Measurements from ENCODE around the gene ROMO1. TPM values are rescaled to one million over a fixed set of nuclear protein-coding genes. Genes with fewer than 3 reads are reported as not detected.

ROMO1 gene
- total and polyA plus RNA-seq, 11 donors, result 120 to 591 (median 177) TPM

GRCh38 chr20:35652641-35653429 lies 46.4 kb upstream of the ROMO1 start:
- peak in 1 of 4 donors; percentile 34 for ATAC-seq
- Histone ChIP-seq H3K4me1 (peaks cover 0 to 46% (median 27%) of the 10 kb centered on the region in 12 donors), H3K27ac (no peak overlapping the region), H3K27me3 (no peaks in the 10 kb centered on the region), H3K4me3 (no peak overlapping the region), H3K36me3 (peaks cover 0 to 58% (median 33%) of the 10 kb centered on the region in 9 donors), H3K9me3 (no peaks in the 10 kb centered on the region)
- TF ChIP-seq, protein P1, sequence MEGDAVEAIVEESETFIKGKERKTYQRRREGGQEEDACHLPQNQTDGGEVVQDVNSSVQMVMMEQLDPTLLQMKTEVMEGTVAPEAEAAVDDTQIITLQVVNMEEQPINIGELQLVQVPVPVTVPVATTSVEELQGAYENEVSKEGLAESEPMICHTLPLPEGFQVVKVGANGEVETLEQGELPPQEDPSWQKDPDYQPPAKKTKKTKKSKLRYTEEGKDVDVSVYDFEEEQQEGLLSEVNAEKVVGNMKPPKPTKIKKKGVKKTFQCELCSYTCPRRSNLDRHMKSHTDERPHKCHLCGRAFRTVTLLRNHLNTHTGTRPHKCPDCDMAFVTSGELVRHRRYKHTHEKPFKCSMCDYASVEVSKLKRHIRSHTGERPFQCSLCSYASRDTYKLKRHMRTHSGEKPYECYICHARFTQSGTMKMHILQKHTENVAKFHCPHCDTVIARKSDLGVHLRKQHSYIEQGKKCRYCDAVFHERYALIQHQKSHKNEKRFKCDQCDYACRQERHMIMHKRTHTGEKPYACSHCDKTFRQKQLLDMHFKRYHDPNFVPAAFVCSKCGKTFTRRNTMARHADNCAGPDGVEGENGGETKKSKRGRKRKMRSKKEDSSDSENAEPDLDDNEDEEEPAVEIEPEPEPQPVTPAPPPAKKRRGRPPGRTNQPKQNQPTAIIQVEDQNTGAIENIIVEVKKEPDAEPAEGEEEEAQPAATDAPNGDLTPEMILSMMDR (IDR thresholded peaks at IDR 0.05), result no peak
- TF ChIP-seq POLR2A (IDR thresholded peaks at IDR 0.05), result no peak
- intact Hi-C loops (cut with DNase I), result no loop called here
- DNase-seq, result no peak
- WGBS, 4 donors, result 96 to 100% (median 98%) methylated on average over 13 of the region's 13 CpGs

- H3K9me3 ChIP-seq, result no peaks in the 10 kb centered on the region
- no peak overlapping the region for H3K4me3 ChIP-seq
- H3K4me1 ChIP-seq, result peaks cover 0 to 51% (median 32%) of the 10 kb centered on the region in 12 donors
- ATAC-seq (no peak), DNase-seq (no peak)
- WGBS, 4 donors, result 95 to 98% (median 97%) methylated on average over 3 of the region's 3 CpGs
- H3K36me3 ChIP-seq, result peaks cover 0 to 53% (median 33%) of the 10 kb centered on the region in 9 donors
- no peak for TF ChIP-seq POLR2A (IDR thresholded peaks at IDR 0.05)
- TF ChIP-seq, protein P1 (IDR thresholded peaks at IDR 0.05), result no peak
- no peak overlapping the region for H3K27ac ChIP-seq
- H3K27me3 ChIP-seq, result no peaks in the 10 kb centered on the region
- intact Hi-C loops (cut with DNase I), result no loop called here
Measured at GRCh38 chr20:35653430-35653734, 45.8 kb upstream of the ROMO1 start.

- DNase-seq (no peak), ATAC-seq (no peak)
- intact Hi-C loops (cut with DNase I), result no loop called here
- no peaks in the 10 kb centered on the region for H3K27me3 ChIP-seq
- H3K4me1 ChIP-seq, result peaks cover 0 to 50% (median 32%) of the 10 kb centered on the region in 12 donors
- H3K9me3 ChIP-seq, result no peaks in the 10 kb centered on the region
- peaks cover 0 to 53% (median 33%) of the 10 kb centered on the region in 9 donors for H3K36me3 ChIP-seq
- no peak overlapping the region for H3K4me3 ChIP-seq
- TF ChIP-seq, protein P1 (IDR thresholded peaks at IDR 0.05), result no peak
- no peak for TF ChIP-seq POLR2A (IDR thresholded peaks at IDR 0.05)
- WGBS, 4 donors, result 89 to 92% (median 91%) methylated on average over 4 of the region's 4 CpGs
- H3K27ac ChIP-seq, result no peak overlapping the region
Measured at GRCh38 chr20:35653893-35654292, 45.3 kb upstream of the ROMO1 start.

DNA sequence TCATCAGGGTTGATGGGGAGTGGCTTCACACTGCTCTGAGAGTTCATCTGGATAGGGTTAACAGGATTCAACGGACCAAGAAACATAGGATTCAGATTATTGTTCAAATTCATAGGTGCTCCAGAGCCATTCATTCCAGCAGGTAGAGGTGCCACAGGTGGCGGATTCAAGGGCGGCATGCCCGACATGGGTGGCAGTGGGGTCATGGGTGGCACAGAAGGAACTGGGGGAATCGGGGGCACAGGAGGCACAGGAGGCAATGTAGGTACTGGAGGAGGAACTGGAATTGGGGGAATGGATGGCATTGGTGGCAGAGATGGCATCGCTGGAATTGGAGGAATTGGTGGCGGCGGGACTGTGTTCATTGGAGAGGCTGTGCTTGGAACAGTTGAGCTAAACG lies 44.8 kb upstream of the ROMO1 start:
- ATAC-seq (no peak), DNase-seq (no peak)
- no peaks in the 10 kb centered on the region for H3K9me3 ChIP-seq
- intact Hi-C loops (cut with DNase I), result no loop called here
- no peak overlapping the region for H3K27ac ChIP-seq
- peaks cover 0 to 52% (median 34%) of the 10 kb centered on the region in 12 donors for H3K4me1 ChIP-seq
- no peaks in the 10 kb centered on the region for H3K27me3 ChIP-seq
- WGBS, 4 donors, result 87 to 96% (median 93%) methylated on average over 9 of the region's 9 CpGs
- no peak overlapping the region for H3K4me3 ChIP-seq
- peaks cover 0 to 53% (median 33%) of the 10 kb centered on the region in 9 donors for H3K36me3 ChIP-seq
- TF ChIP-seq, protein P1 (IDR thresholded peaks at IDR 0.05), result no peak
- TF ChIP-seq POLR2A (IDR thresholded peaks at IDR 0.05), result no peak
